Measurements from ENCODE around the gene SEC63.

GRCh38 chr6:107911692-107912091, 46.3 kb downstream of the SEC63 start:
- TF ChIP-seq POLR2A (IDR thresholded peaks at IDR 0.05) (no peak), CTCF (IDR thresholded peaks at IDR 0.05) (no peak)

Measured in stomach (tissue), 4 donors.